Rectal smooth muscle tissue (tissue), 1 donor: Measurements from ENCODE around the gene RABEPK.
"Not testable (repeated sequence)": the region's sequence is repeated elsewhere in the genome, so short reads cannot be mapped to it uniquely, and the experiment has no call there.

Experiments used
- H3K27ac ChIP-seq: one replicate; pipeline ENCODE4 v1.7.0; 2013; ENCODE audit warnings: low read depth, low read length, inconsistent platforms
- H3K27me3 ChIP-seq: one replicate; pipeline ENCODE4 v1.7.0; 2013; ENCODE audit warnings: low read length; ENCODE audit not compliant: control insufficient read depth, insufficient read depth
- H3K36me3 ChIP-seq: one replicate; pipeline ENCODE4 v1.7.0; 2013; ENCODE audit warnings: low read length; ENCODE audit not compliant: control insufficient read depth, insufficient read depth
- H3K4me1 ChIP-seq: one replicate; pipeline ENCODE4 v1.7.0; 2013; ENCODE audit warnings: low read length; ENCODE audit not compliant: control insufficient read depth, insufficient read depth
- H3K4me3 ChIP-seq: one replicate; pipeline ENCODE4 v1.7.0; 2013; ENCODE audit warnings: low read length
- H3K9ac ChIP-seq: one replicate; pipeline ENCODE4 v1.7.0; 2013; ENCODE audit warnings: low read length

RABEPK gene

GRCh38 chr9:125262294-125262991 lies 62.1 kb downstream of the RABEPK start:
- Histone ChIP-seq H3K27me3 (peaks cover 3% of the 10 kb centered on the region), H3K4me3 (peak overlapping the region; percentile 83), H3K36me3 (no peaks in the 10 kb centered on the region), H3K4me1 (peaks cover 2% of the 10 kb centered on the region), H3K9ac (peak overlapping the region; percentile 92), H3K27ac (no peak overlapping the region)

GRCh38 chr9:125264068-125264467 lies 63.7 kb downstream of the RABEPK start:
- not testable (repeated sequence) for H3K36me3 ChIP-seq, H3K4me3 ChIP-seq, H3K9ac ChIP-seq, H3K4me1 ChIP-seq, H3K27me3 ChIP-seq, H3K27ac ChIP-seq

- Histone ChIP-seq H3K4me1 (peaks cover 3% of the 10 kb centered on the region), H3K36me3 (no peaks in the 10 kb centered on the region), H3K4me3 (no peak overlapping the region), H3K27ac (no peak overlapping the region), H3K9ac (no peak overlapping the region), H3K27me3 (no peaks in the 10 kb centered on the region)
Measured at GRCh38 chr9:125268394-125269013, 68.2 kb downstream of the RABEPK start.

- Histone ChIP-seq H3K36me3 (no peaks in the 10 kb centered on the region), H3K9ac (no peak overlapping the region), H3K27me3 (no peaks in the 10 kb centered on the region), H3K4me1 (peaks cover 3% of the 10 kb centered on the region), H3K4me3 (no peak overlapping the region), H3K27ac (no peak overlapping the region)
Measured at GRCh38 chr9:125269014-125269397, 68.7 kb downstream of the RABEPK start.

- H3K9ac ChIP-seq, result no peak overlapping the region
- no peaks in the 10 kb centered on the region for H3K27me3 ChIP-seq
- peaks cover 3% of the 10 kb centered on the region for H3K4me1 ChIP-seq
- H3K36me3 ChIP-seq, result no peaks in the 10 kb centered on the region
- no peak overlapping the region for H3K4me3 ChIP-seq
- no peak overlapping the region for H3K27ac ChIP-seq
Measured at GRCh38 chr9:125271081-125271480, 70.7 kb downstream of the RABEPK start.

GRCh38 chr9:125272697-125273096 lies 72.4 kb downstream of the RABEPK start:
- Histone ChIP-seq H3K27ac (no peak overlapping the region), H3K9ac (no peak overlapping the region), H3K4me3 (no peak overlapping the region), H3K36me3 (no peaks in the 10 kb centered on the region), H3K27me3 (no peaks in the 10 kb centered on the region), H3K4me1 (peaks cover 3% of the 10 kb centered on the region)

- H3K27ac ChIP-seq, result no peak overlapping the region
- no peaks in the 10 kb centered on the region for H3K27me3 ChIP-seq
- no peaks in the 10 kb centered on the region for H3K36me3 ChIP-seq
- no peak overlapping the region for H3K9ac ChIP-seq
- no peak overlapping the region for H3K4me3 ChIP-seq
- peaks cover 3% of the 10 kb centered on the region for H3K4me1 ChIP-seq
Measured at GRCh38 chr9:125276771-125277170, 76.4 kb downstream of the RABEPK start.

GRCh38 chr9:125277411-125277810 lies 77.1 kb downstream of the RABEPK start:
- H3K36me3 ChIP-seq, result no peaks in the 10 kb centered on the region
- peaks cover 3% of the 10 kb centered on the region for H3K4me1 ChIP-seq
- H3K27me3 ChIP-seq, result no peaks in the 10 kb centered on the region
- H3K27ac ChIP-seq, result no peak overlapping the region
- H3K4me3 ChIP-seq, result no peak overlapping the region
- no peak overlapping the region for H3K9ac ChIP-seq

GRCh38 chr9:125280945-125281344 lies 80.6 kb downstream of the RABEPK start:
- H3K36me3 ChIP-seq, result no peaks in the 10 kb centered on the region

More at GRCh38 chr9:125280945-125281344, 80.6 kb downstream of the RABEPK start:
- no peak overlapping the region for H3K9ac ChIP-seq
- no peak overlapping the region for H3K4me3 ChIP-seq
- H3K27me3 ChIP-seq, result no peaks in the 10 kb centered on the region
- no peaks in the 10 kb centered on the region for H3K4me1 ChIP-seq
- H3K27ac ChIP-seq, result no peak overlapping the region
